ENCODE results near the gene AUTS2. TPM values are rescaled to one million over a fixed set of nuclear protein-coding genes. Genes with fewer than 3 reads are reported as not detected.

The AUTS2 gene
- polyA plus RNA-seq, 1 donor (not counting 4 experiments of a cell fraction or from before 2014, with no cell fraction given): 4.7 TPM

- no peak overlapping the region for H3K27ac ChIP-seq (ENCODE audit: control insufficient read depth, insufficient read depth, low read length)
- dilution Hi-C loops (cut with MboI; ENCODE audit: extremely low pct_ligation_motif_present, low sequenced_read_pairs): no loop called here
- H3K9me1 ChIP-seq (ENCODE audit: control insufficient read depth, extremely low read depth, insufficient read depth, low read length): no peaks in the 10 kb centered on the region
- H4K20me1 ChIP-seq (ENCODE audit: control insufficient read depth, extremely low read depth, insufficient read depth, low read length): no peaks in the 10 kb centered on the region
- H3K36me3 ChIP-seq (ENCODE audit: control insufficient read depth in 2 of 2, extremely low read depth in 1 of 2, insufficient read depth in 2 of 2, low read length in 2 of 2): no peaks in the 10 kb centered on the region
- H3K4me3 ChIP-seq (ENCODE audit: control insufficient read depth in 2 of 3, extremely low read depth in 1 of 3, insufficient read depth in 2 of 3, low read depth in 1 of 3, low read length in 3 of 3): no peak overlapping the region
- no peak overlapping the region for H3K4me2 ChIP-seq (ENCODE audit: control insufficient read depth, extremely low read depth, insufficient read depth, low read depth, low read length)
- DNase-seq (ENCODE audit: low read depth, low spot score) (no peak), FAIRE-seq (no peak)
- no peaks in the 10 kb centered on the region for H3K9me3 ChIP-seq (ENCODE audit: control insufficient read depth, low read depth, low read length)
- no peak overlapping the region for H3K9ac ChIP-seq (ENCODE audit: control insufficient read depth, extremely low read depth, insufficient read depth, low read length)
- H2AFZ ChIP-seq (ENCODE audit: control insufficient read depth, low read length): no peak overlapping the region
- peaks cover 4% of the 10 kb centered on the region for H3K4me1 ChIP-seq (ENCODE audit: control insufficient read depth, extremely low read depth, insufficient read depth, low read length)
- H3K27me3 ChIP-seq (ENCODE audit: control insufficient read depth, extremely low read depth, insufficient read depth, low read length): no peaks in the 10 kb centered on the region
- TF ChIP-seq EZH2 (IDR thresholded peaks at IDR 0.05; ENCODE audit: low read length) (no peak), CTCF (optimal IDR thresholded peaks at IDR 0.05 in 1 of 3, IDR thresholded peaks at IDR 0.05 in 1 of 3, conservative IDR thresholded peaks at IDR 0.05 in 1 of 3; ENCODE audit: extremely low read depth in 1 of 3, insufficient read depth in 2 of 3, low read length in 3 of 3) (no peak)
- H3K79me2 ChIP-seq (ENCODE audit: control insufficient read depth, insufficient read depth, low read length): no peaks in the 10 kb centered on the region
Measured at GRCh38 chr7:69801729-69802682, 203.7 kb downstream of the AUTS2 start.

GRCh38 chr7:69803699-69804516, 205.6 kb downstream of the AUTS2 start:
- Histone ChIP-seq H3K4me3 (ENCODE audit: control insufficient read depth in 2 of 3, extremely low read depth in 1 of 3, insufficient read depth in 2 of 3, low read depth in 1 of 3, low read length in 3 of 3) (no peak overlapping the region), H2AFZ (ENCODE audit: control insufficient read depth, low read length) (no peak overlapping the region), H3K9ac (ENCODE audit: control insufficient read depth, extremely low read depth, insufficient read depth, low read length) (no peak overlapping the region), H3K27ac (ENCODE audit: control insufficient read depth, insufficient read depth, low read length) (no peak overlapping the region), H3K4me2 (ENCODE audit: control insufficient read depth, extremely low read depth, insufficient read depth, low read depth, low read length) (no peak overlapping the region), H4K20me1 (ENCODE audit: control insufficient read depth, extremely low read depth, insufficient read depth, low read length) (no peaks in the 10 kb centered on the region), H3K79me2 (ENCODE audit: control insufficient read depth, insufficient read depth, low read length) (no peaks in the 10 kb centered on the region), H3K27me3 (ENCODE audit: control insufficient read depth, extremely low read depth, insufficient read depth, low read length) (no peaks in the 10 kb centered on the region), H3K9me1 (ENCODE audit: control insufficient read depth, extremely low read depth, insufficient read depth, low read length) (no peaks in the 10 kb centered on the region), H3K9me3 (ENCODE audit: control insufficient read depth, low read depth, low read length) (no peaks in the 10 kb centered on the region), H3K4me1 (ENCODE audit: control insufficient read depth, extremely low read depth, insufficient read depth, low read length) (peaks cover 4% of the 10 kb centered on the region), H3K36me3 (ENCODE audit: control insufficient read depth in 2 of 2, extremely low read depth in 1 of 2, insufficient read depth in 2 of 2, low read length in 2 of 2) (no peaks in the 10 kb centered on the region)
- dilution Hi-C loops (cut with MboI; ENCODE audit: extremely low pct_ligation_motif_present, low sequenced_read_pairs): no loop called here
- TF ChIP-seq EZH2 (IDR thresholded peaks at IDR 0.05; ENCODE audit: low read length) (no peak), CTCF (optimal IDR thresholded peaks at IDR 0.05 in 1 of 3, IDR thresholded peaks at IDR 0.05 in 1 of 3, conservative IDR thresholded peaks at IDR 0.05 in 1 of 3; ENCODE audit: extremely low read depth in 1 of 3, insufficient read depth in 2 of 3, low read length in 3 of 3) (no peak)
- FAIRE-seq (no peak), DNase-seq (ENCODE audit: low read depth, low spot score) (no peak)
